HS-5 (cell line): ENCODE results near the gene LAMP2.
"Not testable (repeated sequence)": the region's sequence is repeated elsewhere in the genome, so short reads cannot be mapped to it uniquely, and the experiment has no call there.

ENCODE experiments used
- DNase-seq: peaks from one replicate; pipeline ENCODE4 v3.0.0-alpha.2; 2012; ENCODE audit warnings: low read depth

LAMP2 gene

DNA sequence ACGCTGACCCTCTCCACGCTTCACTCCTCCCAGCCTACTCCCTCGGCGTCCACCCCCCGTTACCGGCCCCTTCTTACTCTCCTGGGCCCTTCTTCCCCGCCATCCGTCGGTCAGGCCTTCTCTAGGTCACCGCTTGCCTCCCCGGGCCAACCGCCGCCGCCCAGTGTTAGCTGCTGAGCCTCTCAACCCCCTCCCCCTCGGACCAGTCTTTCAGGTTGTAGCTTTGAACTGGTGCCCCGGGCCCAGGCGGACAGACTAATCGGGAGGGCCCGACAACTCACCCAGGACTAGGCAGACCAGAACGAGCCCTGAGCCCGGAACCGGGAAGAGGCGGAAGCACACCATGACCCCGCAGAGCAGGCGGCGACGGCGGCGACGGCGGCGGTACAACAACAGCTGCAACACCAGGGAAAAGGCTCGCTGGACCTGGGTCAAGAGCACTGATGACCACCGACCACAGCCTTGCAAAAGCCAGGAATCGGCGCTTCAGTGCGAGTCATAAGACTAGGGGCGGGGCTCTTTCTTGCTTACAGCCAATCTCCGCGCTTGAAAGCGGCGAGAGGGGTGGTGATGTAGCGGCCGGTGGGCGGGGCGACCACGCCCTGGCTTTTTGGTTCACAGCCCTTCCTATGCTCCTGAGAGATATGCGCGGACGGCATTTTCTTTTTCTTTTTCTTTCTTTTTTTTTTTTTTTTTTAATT is at the start of gene LAMP2:
TSS of gene LAMP2 (minus strand) at position 472 of the 701 bp plus-strand sequence. CDS start at position 345, 127 bp downstream.
- DNase-seq = peak; percentile 36

DNA sequence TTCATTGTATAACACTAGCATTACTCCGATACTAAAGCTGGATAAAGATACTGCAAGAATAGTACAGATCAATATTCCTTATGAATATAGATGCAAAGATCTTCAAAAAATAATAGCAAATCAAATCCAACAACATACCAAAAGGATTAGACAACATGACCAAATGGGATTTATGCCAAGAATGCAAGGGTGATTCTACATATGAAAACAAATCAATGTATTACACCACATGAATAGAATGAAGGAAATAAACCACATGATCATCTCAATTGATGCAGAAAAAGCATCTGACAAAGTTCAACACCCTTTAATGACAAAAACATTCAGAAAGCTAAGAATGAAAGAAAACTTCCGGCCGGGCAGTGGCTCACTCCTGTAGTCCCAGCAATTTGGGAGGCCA is 48.8 kb upstream of the LAMP2 start:
- DNase-seq = peak; percentile 53

DNA sequence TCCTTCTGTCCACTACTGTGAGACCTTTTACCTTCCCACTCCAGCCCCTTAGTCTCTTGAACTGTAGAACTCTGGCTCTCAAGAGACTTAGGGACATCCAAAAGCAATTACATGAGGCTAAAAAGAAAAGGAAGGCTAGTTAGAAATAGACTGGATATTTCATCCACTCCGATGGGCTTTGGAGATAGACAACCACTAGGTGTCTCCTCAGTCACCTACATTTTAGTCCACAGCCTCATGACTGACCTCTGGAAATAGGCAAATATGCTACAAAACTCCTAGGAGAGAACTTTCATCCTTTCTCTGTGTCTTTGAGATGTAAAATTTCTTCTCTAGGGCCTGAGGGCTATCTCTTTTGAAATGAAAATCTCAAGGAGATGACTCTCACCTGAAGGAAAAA is 45.1 kb upstream of the LAMP2 start:
- DNase-seq = no peak

DNA sequence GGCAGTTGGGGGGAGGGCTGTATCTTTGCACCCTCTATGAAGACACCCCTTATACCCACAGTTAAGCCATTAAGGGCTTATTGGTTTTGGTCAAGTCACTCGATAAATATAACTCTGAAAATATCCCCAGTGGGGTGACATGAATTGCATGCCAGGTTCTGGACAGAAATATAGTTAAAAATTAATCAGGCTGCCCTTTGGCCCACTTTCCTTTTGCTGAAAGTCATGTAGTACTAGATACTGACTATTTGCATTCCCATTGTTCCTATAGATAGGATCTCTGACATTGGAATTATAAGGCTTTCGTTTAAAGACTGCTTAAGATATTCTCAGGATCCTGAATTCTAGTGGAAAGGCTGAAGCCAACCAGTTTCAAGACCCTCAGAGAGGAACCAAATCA is 43.5 kb upstream of the LAMP2 start:
- no peak for DNase-seq

DNA sequence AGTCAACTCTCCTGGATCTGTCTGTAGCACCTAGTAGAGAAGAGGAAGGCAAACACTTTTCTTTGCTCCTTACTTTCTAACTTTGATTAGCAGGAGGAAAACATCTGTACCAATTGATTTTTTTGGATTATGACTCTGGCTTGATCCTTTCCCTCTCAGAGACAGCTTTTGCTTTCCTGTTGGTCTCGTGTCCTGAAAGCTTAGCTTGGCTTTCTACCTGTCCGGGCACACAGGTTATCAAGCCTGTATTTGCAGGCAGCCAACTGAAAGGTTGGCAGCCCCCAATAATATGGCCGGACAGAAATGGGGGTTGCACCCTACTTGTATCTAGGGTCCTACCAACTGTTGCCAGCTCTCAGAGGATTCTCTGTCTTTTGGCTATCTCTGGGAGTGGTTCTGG is 43.1 kb upstream of the LAMP2 start:
- DNase-seq = no peak

DNA sequence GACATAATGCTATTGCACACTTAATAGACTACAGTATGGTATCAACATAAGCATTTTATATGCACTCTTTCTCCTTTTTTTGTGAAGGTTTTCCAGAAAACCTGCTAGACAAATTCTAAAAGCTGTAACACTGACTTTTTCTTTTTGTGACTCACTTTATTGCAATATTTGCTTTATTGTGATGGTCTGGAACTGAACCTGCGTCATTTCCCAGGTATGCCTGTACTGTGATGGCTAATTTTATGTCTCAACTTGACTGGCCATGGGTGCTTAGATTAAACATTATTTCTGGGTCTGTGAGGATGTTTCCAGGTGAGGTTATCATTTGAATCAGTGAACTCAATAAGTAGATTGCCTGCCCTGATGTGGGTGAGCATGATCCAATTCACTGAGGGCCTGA is 35.5 kb upstream of the LAMP2 start:
- DNase-seq = no peak

DNA sequence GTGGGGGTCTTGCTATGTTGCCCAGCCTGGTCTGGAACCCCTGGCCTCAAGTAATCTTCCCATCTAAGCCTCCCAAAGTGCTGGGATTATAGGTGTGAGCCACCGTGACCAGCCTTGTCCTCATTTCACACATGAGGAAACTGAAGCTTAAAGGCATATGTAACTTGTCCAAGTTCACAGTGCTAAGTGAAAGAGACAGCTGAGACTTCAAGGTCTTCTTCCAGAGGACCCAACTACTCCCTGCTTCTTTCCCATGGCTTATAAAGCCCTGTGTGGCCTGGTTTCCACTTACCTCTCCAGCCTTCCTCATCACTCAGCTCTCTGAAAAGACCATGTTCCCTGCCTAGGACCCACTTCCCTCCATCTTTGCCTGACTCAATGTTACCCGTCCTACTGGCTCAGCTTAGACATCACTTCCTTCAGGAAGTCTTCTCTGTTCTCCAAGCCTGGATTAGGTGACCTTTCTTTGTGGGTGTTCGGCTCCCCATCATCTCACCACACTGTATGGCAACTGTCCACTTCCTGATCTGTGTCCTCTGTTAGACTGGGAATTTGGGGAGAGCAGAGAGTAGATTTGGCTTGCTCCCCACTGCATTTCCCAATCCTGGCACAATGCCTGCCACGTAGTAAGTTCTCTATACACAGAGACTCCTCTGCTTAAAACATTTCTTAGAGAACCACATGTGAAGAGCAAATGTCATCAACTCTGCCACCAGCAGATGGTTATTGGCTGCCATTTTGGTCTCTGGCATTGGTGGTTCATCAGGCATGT is 30.4 kb upstream of the LAMP2 start:
- DNase-seq = no peak

DNA sequence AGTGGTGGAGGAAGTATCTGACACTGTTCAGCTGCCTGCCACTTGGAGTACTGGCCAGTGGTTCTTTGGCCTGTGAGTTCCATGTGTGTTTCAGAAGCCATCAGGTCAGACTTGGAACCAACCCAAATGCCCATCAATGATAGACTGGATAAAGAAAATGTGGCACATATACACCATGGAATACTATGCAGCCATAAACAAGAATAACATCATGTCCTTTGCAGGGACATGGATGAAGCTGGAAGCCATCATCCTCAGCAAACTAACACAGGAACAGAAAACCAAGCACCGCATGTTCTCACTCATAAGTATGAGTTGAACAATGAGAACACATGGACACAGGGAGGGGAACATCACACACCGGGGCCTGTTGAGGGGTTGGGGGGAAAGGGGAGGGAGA is 21.0 kb upstream of the LAMP2 start:
- DNase-seq = not testable (repeated sequence)

DNA sequence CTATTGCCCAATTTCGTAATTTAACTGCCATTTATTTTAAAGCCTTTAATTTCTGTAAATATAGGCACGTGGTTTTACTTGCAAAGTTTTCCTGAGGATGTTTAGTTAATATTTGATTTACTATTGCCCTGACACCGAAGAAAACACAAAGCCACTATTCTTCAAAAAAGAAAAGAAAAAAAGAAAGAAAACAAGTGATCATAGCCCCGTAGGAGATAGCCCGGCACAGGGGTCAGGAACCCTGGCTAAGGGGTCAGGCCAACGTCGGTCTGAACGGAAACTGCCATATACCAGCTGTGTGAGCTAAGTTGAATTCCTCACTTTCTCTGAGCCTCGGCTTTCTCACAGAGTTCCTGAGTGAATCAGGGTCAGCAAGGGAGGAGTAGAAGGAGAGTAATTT is 17.7 kb upstream of the LAMP2 start:
- no peak for DNase-seq

DNA sequence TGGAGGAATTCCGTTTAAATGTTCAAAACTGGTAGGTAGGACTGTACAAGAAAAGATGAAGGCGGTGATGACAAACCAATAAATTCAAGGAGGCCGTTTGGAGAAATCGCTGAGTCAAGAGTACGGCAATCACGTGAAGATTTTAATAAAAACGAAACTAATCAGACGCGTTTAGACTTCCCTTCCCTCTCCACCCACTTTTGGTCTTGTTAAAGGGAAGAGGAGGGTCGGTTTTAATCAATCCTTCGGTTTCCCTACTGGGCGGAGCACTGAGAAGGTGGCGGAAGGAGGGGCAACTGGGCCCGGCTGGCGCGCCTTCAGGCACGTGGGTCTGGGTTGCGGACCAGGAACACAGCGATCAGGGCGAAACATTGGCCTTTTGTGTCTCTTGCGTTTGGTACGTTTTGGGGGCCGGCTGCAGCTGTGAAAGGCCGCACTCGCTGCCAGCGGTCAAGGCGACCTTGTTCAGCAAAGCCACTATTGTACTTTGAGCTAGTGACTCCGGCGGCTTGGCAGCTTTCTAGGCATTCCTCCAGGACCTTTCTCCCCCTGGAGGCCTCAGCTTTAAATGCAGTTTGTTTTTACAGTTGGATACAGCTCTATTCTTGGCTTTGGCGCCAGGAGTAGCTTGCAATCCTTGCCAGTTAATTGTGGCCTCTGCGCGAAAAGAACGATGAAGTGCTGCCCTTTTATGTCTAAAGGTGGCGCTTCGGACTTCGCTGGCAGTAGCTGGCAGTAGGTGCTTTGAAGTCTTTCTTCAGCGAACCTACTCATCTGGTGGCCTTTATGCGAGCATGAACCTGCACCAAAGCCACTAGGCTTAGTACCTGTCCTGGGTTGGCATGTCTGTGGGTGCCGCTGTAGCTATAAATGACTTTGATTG is 16.8 kb upstream of the LAMP2 start:
- DNase-seq = peak; percentile 46

DNA sequence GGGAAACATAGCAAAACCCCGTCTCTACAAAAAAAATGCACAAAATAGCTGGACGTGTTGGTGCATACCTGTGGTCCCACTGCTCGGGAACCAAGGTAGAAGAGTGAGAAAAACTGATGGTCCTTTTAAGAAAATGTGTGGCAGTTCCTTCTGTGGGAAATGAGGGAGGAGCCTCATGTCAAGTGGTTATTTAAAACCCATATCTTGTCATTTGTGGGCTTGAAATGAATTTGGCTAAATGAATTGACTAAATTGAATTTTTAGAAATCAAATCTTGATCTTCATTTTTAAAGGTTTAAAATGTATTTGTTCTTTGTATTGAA is 16.2 kb upstream of the LAMP2 start:
- no peak for DNase-seq

DNA sequence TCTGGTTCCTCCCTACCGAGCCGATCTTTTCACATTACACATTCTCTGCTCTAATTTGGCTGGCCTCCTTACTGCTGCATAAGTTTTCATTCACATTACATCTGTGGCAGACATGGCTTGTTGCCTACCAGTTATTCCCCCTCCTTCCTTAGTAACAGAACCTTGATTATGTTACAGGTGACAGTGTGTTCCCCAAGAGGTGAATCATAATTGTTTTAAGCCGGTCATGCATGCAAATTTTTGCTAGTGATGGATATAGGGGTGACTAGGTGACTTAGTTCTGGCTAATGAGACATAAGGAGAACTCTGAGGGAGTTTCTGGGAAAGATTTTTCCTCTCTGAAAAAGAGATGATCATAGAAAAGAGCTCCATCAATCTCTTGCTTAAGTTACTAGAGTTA is 8.4 kb upstream of the LAMP2 start:
- no peak for DNase-seq

DNA sequence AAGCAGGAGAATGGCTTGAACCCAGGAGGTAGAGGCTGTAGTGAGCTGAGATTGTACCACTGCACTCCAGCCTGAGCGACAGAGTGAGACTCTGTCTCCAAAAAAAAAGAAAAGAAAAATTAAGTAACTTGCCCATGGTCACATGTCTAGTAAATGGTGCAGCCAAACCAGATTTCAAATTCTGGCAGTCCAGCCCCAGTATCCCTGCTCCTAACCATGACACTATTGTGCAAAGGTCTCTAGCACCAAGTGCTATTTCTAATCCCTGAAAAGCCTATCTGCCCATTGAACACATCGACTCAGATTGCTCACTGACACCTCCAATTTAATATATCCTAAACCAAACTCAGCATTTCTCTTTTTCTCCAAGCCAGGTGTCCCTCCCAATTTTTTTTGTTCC is 7.6 kb upstream of the LAMP2 start:
- no peak for DNase-seq

DNA sequence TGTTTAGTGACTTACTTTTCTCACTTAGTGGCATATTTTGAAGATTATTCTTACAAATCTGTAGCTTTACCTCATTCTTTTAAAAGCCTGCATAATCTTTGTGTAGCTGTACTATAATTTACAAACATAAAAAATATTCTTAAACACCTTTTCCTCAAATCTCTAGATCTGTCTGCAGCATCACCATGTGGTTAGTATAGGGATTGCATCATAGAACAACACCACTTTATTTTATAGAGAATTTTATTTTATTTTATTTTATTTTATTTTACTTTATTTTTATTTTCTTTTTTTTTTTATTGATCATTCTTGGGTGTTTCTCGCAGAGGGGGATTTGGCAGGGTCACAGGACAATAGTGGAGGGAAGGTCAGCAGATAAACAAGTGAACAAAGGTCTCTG is 6.4 kb upstream of the LAMP2 start:
- DNase-seq = not testable (repeated sequence)

DNA sequence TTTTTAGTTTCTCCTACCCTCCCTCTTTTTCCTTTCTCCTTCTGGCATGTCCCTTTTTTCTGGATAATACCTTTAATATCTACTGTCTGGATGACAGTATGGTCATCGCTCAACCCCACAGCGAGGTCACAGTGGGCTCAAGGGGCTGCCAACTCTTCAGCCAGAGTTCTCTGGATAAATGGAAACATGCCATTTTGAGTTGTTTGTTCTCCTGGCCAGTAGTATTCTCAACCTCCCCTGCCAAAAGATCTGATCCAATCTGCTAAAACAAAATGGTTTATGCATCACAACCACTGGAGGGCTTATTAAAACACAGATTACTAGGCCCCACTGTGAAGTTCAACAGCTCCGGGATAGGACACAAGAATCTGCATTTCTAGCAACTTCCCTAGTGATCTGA is 5.0 kb upstream of the LAMP2 start:
- DNase-seq = no peak

DNA sequence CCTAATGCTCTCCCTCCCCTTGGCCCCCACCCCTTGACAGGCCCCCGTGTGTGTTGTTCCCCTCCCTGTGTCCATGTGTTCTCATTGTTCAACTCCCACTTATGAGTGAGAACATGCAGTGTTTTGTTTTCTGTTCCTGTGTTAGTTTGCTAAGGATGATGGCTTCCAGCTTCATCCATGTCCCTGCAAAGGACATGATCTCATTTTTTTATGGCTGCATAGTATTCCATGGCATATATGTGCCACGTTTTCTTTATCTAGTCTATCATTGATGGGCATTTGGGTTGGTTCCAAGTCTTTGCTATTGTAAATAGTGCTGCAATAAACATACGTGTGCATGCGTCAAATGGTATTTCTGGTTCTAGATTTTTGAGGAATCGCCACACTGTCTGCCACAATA is 561 bp upstream of the LAMP2 start:
- not testable (repeated sequence) for DNase-seq

DNA sequence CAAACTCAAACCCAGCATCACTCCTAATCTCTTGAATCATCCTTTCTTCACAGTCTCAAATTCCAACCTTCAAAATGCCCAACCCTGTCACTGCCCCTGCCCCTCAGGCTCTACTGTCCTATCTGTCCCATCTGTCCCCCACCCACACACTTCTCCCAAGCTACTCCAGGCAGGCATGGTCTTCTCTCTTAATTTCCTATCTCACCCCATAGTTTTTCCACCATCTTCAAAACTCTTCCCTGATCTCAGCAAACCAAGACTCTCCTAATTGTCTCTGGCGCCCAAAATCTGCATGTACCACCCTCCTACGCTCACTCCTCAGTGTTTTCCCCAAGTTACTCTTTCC is 644 bp downstream of the LAMP2 start:
- DNase-seq = no peak

DNA sequence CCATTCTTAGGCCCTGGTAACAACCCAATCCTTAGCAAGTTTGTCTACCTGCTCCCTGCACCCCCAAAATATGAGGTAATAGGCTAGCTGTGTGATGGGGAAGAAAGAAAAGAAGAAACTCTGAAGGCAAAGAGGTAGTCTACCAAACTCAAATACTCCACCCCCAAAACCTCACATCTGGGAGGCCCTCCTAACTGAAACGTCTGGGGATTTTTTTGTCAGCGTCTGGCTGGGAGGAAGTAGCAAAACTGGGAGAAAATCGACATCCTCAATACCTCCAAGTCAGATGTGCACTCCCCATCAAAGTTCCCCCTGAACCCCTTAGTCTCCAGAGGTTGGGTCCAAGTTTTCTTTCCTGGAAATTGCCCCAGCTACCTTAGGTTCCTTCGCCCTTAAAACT is 1.0 kb downstream of the LAMP2 start:
- no peak for DNase-seq

DNA sequence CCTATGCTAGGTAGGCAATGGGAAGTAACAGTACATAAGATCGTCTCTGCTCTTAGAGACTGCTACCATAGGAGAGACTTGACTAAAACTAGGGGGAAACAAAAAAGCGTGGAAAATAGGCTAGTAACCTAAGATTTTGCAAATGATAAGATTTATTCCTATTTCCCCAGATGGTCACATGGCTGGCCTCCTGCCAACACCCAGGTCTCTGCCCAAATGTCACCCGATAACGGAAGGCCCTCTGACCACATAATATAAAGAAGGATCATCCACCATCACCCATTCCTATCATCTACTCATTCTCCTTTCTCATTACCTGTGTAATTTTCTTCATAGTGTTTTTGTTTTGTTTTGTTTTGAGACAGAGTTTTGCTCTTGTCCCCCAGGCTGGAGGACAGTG is 4.7 kb downstream of the LAMP2 start:
- DNase-seq = no peak

DNA sequence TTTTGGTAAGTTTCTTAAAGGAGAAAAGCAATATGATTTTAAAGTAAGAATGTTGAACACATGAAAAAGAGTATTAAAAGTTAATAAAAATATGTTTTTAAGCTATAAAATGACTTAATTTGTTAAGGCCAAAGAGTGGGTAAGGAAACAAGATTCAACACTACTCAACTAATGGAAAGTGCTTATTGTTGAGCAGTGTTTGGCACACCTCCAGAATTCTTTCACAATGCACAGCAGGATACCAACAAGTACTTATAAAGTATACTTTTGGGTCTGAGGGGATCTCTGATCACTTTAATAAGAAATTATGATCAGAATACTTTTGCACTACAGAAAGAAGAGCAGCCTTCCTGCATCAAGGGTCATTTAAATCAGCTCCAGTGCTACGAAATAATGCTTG is 5.9 kb downstream of the LAMP2 start:
- no peak for DNase-seq

DNA sequence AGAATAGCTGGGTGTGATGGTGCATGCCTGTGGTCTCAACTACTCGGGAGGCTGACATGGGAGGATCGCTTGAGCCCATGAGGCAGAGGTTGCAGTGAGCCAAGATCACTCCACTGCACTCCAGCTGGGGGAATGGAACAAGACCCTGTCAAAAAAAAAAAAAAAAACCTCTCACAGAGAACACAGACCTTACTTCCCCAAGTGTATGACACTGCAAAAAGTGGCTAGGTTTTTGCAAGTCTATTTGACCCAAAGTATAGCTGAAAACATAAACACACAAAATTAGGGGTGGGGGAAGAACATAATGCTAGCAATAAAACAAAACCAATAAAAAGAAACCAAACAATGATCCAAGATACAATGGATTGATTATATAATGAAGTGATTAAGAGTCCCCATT is 6.7 kb downstream of the LAMP2 start:
- no peak for DNase-seq

DNA sequence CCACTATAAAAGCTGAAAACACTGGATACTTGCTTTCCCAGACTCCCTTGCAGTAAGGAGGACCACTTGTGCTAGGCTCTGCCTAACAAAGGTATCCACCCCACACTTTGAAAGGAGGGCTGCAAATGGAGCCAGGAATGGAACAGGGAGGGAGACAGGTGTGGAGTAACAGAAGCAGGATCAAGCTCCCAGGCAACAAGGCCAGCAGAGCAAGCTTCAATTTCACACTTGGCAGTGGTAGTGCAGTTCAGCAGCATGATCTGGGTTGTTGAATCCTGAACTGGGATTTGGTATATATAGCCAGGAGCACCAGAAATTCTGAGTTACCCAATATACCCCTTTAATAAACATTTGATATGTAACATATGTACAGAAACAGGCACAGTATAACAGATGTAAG is 9.8 kb downstream of the LAMP2 start:
- DNase-seq = no peak

DNA sequence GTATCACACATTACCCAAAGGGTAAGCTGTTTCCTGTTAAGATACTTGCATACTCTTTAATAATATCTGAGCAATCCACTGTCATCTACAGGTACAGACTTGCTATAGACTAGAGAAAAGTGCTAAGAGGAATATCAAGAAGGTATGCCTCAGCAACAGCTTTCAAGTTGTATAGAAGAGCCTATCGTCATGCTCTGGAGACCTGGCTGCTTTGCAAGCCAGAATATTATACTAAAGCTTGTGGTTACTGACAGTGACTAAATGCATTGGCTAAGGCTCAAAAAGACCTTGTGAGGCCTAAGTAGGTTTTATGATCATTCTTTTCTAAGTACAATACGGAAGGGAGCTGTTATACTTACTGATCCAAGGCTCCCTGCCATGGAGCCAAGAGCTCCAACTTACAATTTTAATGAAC is 11.3 kb downstream of the LAMP2 start:
- DNase-seq = peak; percentile 61
